Smooth muscle cell of trachea (primary cell): Measurements from ENCODE around the gene ERVK3-1. TPM values are rescaled to one million over a fixed set of nuclear protein-coding genes. Genes with fewer than 3 reads are reported as not detected.

Source experiments
- total RNA-seq: library from RNA; depleted of rRNA; stranded (reverse); fragments of >200 nt; gene quantifications from 2 replicates; pipeline ENCODE4 v1.2.1, GENCODE V29; 2014

ERVK3-1 gene
- total RNA-seq = 22.2 and 40.7 TPM in 2 replicates

GRCh38 chr19:58305065-58305931, at the start of gene ERVK3-1:
Gene ERVK3-1, plus strand, starts transcription at chr19:58305377. Its CDS starts 6,792 bp downstream, at chr19:58312169.

GRCh38 chr19:58278541-58279041, 26.6 kb upstream of the ERVK3-1 start, which contains the start of gene ZNF8:
Gene ZNF8, plus strand, starts transcription at chr19:58278955. Its CDS starts 127 bp downstream, at chr19:58279082.

GRCh38 chr19:58326914-58327726, 21.9 kb downstream of the ERVK3-1 start, which contains the start of gene ZSCAN22:
Gene ZSCAN22, plus strand, starts transcription at chr19:58326994. Its CDS starts 7,809 bp downstream, at chr19:58334803.

GRCh38 chr19:58352760-58353671, 47.8 kb downstream of the ERVK3-1 start, which contains the start of gene A1BG:
Gene A1BG, minus strand, starts transcription at chr19:58353492. Its CDS starts 55 bp downstream, at chr19:58353437.

GRCh38 chr19:58362272-58362994, 57.3 kb downstream of the ERVK3-1 start, which contains the start of gene ZNF497:
Gene ZNF497, minus strand, starts transcription at chr19:58362751. Its CDS starts 5,116 bp downstream, at chr19:58357635.

Other genes with a start within 250 kb of the ERVK3-1 start
- gene ZNF135, start 246.1 kb upstream of the ERVK3-1 start, total RNA-seq = 6.1 and 8.3 TPM in 2 replicates
- 56.6 and 92.3 TPM in 2 replicates for gene ZSCAN18, start 207.1 kb upstream of the ERVK3-1 start, total RNA-seq
- 17.5 and 21.2 TPM in 2 replicates for gene ZNF329, start 154.6 kb upstream of the ERVK3-1 start, total RNA-seq
- 27.8 and 32.1 TPM in 2 replicates for gene ZNF274, start 122.3 kb upstream of the ERVK3-1 start, total RNA-seq
- 35.9 and 40.7 TPM in 2 replicates for gene ZNF544, start 76.5 kb upstream of the ERVK3-1 start, total RNA-seq
- 4.9 and 6.1 TPM in 2 replicates for gene ZNF8, start 26.4 kb upstream of the ERVK3-1 start, total RNA-seq
- 3.2 and 3.3 TPM in 2 replicates for gene ZSCAN22, start 21.6 kb downstream of the ERVK3-1 start, total RNA-seq
- gene A1BG, start 48.1 kb downstream of the ERVK3-1 start, total RNA-seq = 10.6 and 26.5 TPM in 2 replicates
- 0.87 and 2.0 TPM in 2 replicates for gene ZNF497, start 57.4 kb downstream of the ERVK3-1 start, total RNA-seq
- gene ZNF837, start 75.7 kb downstream of the ERVK3-1 start, total RNA-seq = 3.2 and 3.8 TPM in 2 replicates
- gene RPS5, start 81.9 kb downstream of the ERVK3-1 start, total RNA-seq = 1,695 and 1,835 TPM in 2 replicates
- gene RNF225, start 90.3 kb downstream of the ERVK3-1 start, total RNA-seq = 0.66 TPM in 1 of 2 replicates, not detected in the other
- 18.5 and 33.2 TPM in 2 replicates for gene ZNF584, start 103.3 kb downstream of the ERVK3-1 start, total RNA-seq
- 12.7 and 14.4 TPM in 2 replicates for gene ZNF132, start 134.8 kb downstream of the ERVK3-1 start, total RNA-seq
- gene ZNF324B, start 146.2 kb downstream of the ERVK3-1 start, total RNA-seq = 8.4 and 12.1 TPM in 2 replicates
- gene ZNF324, start 161.7 kb downstream of the ERVK3-1 start, total RNA-seq = 15.4 and 20.5 TPM in 2 replicates
- gene ZNF446, start 171.0 kb downstream of the ERVK3-1 start, total RNA-seq = 11.2 and 15.1 TPM in 2 replicates
- 3.1 and 5.8 TPM in 2 replicates for gene SLC27A5, start 206.6 kb downstream of the ERVK3-1 start, total RNA-seq
- gene ZBTB45, start 214.4 kb downstream of the ERVK3-1 start, total RNA-seq = 5.5 and 11.7 TPM in 2 replicates
- 277 and 407 TPM in 2 replicates for gene TRIM28, start 238.7 kb downstream of the ERVK3-1 start, total RNA-seq
- gene CHMP2A, start 249.7 kb downstream of the ERVK3-1 start, total RNA-seq = 140 and 148 TPM in 2 replicates